K562 (cell line): ENCODE results near the gene LEO1. TPM values are rescaled to one million over a fixed set of nuclear protein-coding genes. Genes with fewer than 3 reads are reported as not detected.

Source experiments
- EZH2 ChIP-seq: IDR thresholded peaks from 2 replicates; pipeline ENCODE4 v1.6.1; 2012; ENCODE audit warnings: low read depth, mild to moderate bottlenecking, inconsistent platforms, low read length, borderline replicate concordance
- FIP1L1 ChIP-seq: fragments of 200-400 bp; formaldehyde crosslinking; IDR thresholded peaks from 2 replicates; pipeline ENCODE4 v1.6.1; 2018; ENCODE audit warnings: mild to moderate bottlenecking, low read depth, low read length; ENCODE audit not compliant: poor library complexity, severe bottlenecking
- FUS ChIP-seq: fragments of 200-400 bp; formaldehyde crosslinking; optimal IDR thresholded peaks from 2 replicates; pipeline ENCODE3; 2017; ENCODE audit warnings: low read depth, low read length
- GABPA ChIP-seq: fragments of 200-800 bp; sonication (Bioruptor generic); conservative IDR thresholded peaks from 2 replicates; pipeline ENCODE4 v1.6.1; 2016; ENCODE audit warnings: low read depth, missing genetic modification characterization, missing compliant biosample characterization
- HDGF ChIP-seq: fragments of 450-650 bp; IDR thresholded peaks from 2 replicates; pipeline ENCODE4 v1.6.1; 2016
- MTF1 ChIP-seq: fragments of 250-450 bp; sonication (Bioruptor Pico); IDR thresholded peaks from 2 replicates; pipeline ENCODE4 v1.9.0; 2021; ENCODE audit warnings: moderate library complexity, mild to moderate bottlenecking, inconsistent platforms, borderline replicate concordance
- NCOR1 ChIP-seq: fragments of 450-650 bp; IDR thresholded peaks from 2 replicates; pipeline ENCODE4 v1.6.1; 2016; ENCODE audit warnings: mild to moderate bottlenecking, moderate library complexity
- NFIC ChIP-seq: fragments of 450-650 bp; IDR thresholded peaks from 2 replicates; pipeline ENCODE4 v1.6.1; 2017; ENCODE audit warnings: mild to moderate bottlenecking, inconsistent platforms
- NONO ChIP-seq, 2 experiments: fragments of 200-400 bp in 1 of 2; fragments of 450-650 bp in 1 of 2; formaldehyde crosslinking in 1 of 2; IDR thresholded peaks; 2 replicates each; pipeline ENCODE4 v1.6.1; 2017; ENCODE audit warnings: low read depth in 2 of 2, mild to moderate bottlenecking in 2 of 2, moderate library complexity in 2 of 2, low read length in 1 of 2
- POLR2H ChIP-seq: IDR thresholded peaks from 2 replicates; pipeline ENCODE4 v1.6.1; 2016; ENCODE audit warnings: missing genetic modification characterization, low read depth, mild to moderate bottlenecking, control low read depth, missing compliant biosample characterization, moderate library complexity
- RBM14 ChIP-seq: fragments of 200-400 bp; formaldehyde crosslinking; IDR thresholded peaks from 2 replicates; pipeline ENCODE4 v1.6.1; 2018; ENCODE audit warnings: low read depth, mild to moderate bottlenecking, low read length, moderate library complexity, borderline replicate concordance; ENCODE audit not compliant: insufficient read depth
- RBM34 ChIP-seq: fragments of 200-400 bp; formaldehyde crosslinking; IDR thresholded peaks from 2 replicates; pipeline ENCODE4 v1.6.1; 2018; ENCODE audit warnings: low read length, borderline replicate concordance; ENCODE audit not compliant: insufficient read depth
- SAP30 ChIP-seq: fragments of 200-600 bp; sonication (generic); IDR thresholded peaks from 2 replicates; pipeline ENCODE4 v1.6.1; 2012; ENCODE audit warnings: borderline replicate concordance, low read depth, mild to moderate bottlenecking, moderate library complexity, low read length, control low read depth, inconsistent platforms; ENCODE audit not compliant: insufficient read depth, poor library complexity, severe bottlenecking
- SOX6 ChIP-seq: fragments of 450-650 bp; IDR thresholded peaks from 2 replicates; pipeline ENCODE4 v1.6.1; 2014; ENCODE audit warnings: mild to moderate bottlenecking
- TAF7 ChIP-seq: fragments of 450-650 bp; IDR thresholded peaks from 2 replicates; pipeline ENCODE4 v1.6.1; 2016; ENCODE audit warnings: missing genetic modification characterization, missing compliant biosample characterization
- TSHZ1 ChIP-seq: fragments of 250-450 bp; sonication (Bioruptor Pico); IDR thresholded peaks from 2 replicates; pipeline ENCODE4 v1.4.0; 2020; ENCODE audit warnings: mild to moderate bottlenecking, moderate library complexity
- XRCC5 ChIP-seq: fragments of 200-400 bp; formaldehyde crosslinking; IDR thresholded peaks from 2 replicates; pipeline ENCODE4 v1.6.1; 2017; ENCODE audit warnings: low read depth, mild to moderate bottlenecking, low read length
- ZBTB9 ChIP-seq: fragments of 450-650 bp; formaldehyde crosslinking; IDR thresholded peaks from 2 replicates; pipeline ENCODE4 v1.4.0; 2020; ENCODE audit warnings: mild to moderate bottlenecking, moderate library complexity
- ZC3H4 ChIP-seq: sonication (generic); formaldehyde crosslinking; IDR thresholded peaks from 2 replicates; pipeline ENCODE4 v1.9.0; 2021; ENCODE audit warnings: missing genetic modification reagents, borderline replicate concordance
- ZNF512 ChIP-seq: IDR thresholded peaks from 2 replicates; pipeline ENCODE4 v1.6.1; 2016; ENCODE audit warnings: missing genetic modification characterization, missing compliant biosample characterization
- ZNF696 ChIP-seq: fragments of 250-450 bp; sonication (Bioruptor Pico); conservative IDR thresholded peaks from 2 replicates; pipeline ENCODE4 v1.4.0; 2020; ENCODE audit warnings: mild to moderate bottlenecking, moderate library complexity
- ZNF766 ChIP-seq: fragments of 200-800 bp; sonication (Bioruptor generic); conservative IDR thresholded peaks from 2 replicates; pipeline ENCODE4 v1.6.1; 2016; ENCODE audit warnings: missing genetic modification characterization, missing compliant biosample characterization
- polyA plus RNA-seq, 8 experiments: library from polyadenylated mRNA; depleted of rRNA in 4 of 8; stranded (reverse) in 5 of 8; unstranded in 3 of 8; fragments of >200 nt; fragmentation: Nextera tagmentation in 2 of 8; fragmentation: Illumina TruSeq in 1 of 8; extraction: Ambion mirVana in 2 of 8; extraction: Trizol in 1 of 8; gene quantifications; 2 replicates each; pipeline versions ENCODE4 v1.2.1 to v1.2.3, GENCODE V29; 2011 to 2014; ENCODE audit warnings: inconsistent platforms in 1 of 8, missing spikeins in 1 of 8
- total RNA-seq, 7 experiments: library from RNA; depleted of rRNA in 6 of 7; stranded (reverse); fragments of >200 nt in 6 of 7; fragmentation: Illumina TruSeq in 2 of 7; extraction: Trizol in 2 of 7; gene quantifications; 2 replicates each; pipeline versions ENCODE4 v1.2.1 to v1.2.3, GENCODE V29; 2011 to 2021; ENCODE audit warnings: low replicate concordance in 1 of 7

LEO1 gene
- total and polyA plus RNA-seq, 9 of the 15 experiments (the other 6 are each of a cell fraction or from before 2014, with no cell fraction given): 8.4 to 48.3 (median 37.9) TPM

- TF ChIP-seq NONO (IDR thresholded peaks at IDR 0.05; ENCODE audit: low read depth in 2 of 2, low read length in 1 of 2): no peak
- TF ChIP-seq SOX6: peak; percentile 48; the same call in 1 of the 2 replicates
- TF ChIP-seq XRCC5: no peak
- no peak for TF ChIP-seq TSHZ1 (CRISPR knock-in tag)
- no peak for TF ChIP-seq ZC3H4 (CRISPR knock-in tag)
- peak; percentile 81 for TF ChIP-seq POLR2H (tag)
- TF ChIP-seq NFIC: peak; percentile 39; the same call in 1 of the 2 replicates
- peak; percentile 81 for TF ChIP-seq FIP1L1
- TF ChIP-seq ZNF696 (CRISPR knock-in tag): no peak
- TF ChIP-seq GABPA (tag): peak; percentile 78
- no peak for TF ChIP-seq NCOR1
- TF ChIP-seq RBM14: no peak
- no peak for TF ChIP-seq FUS
- TF ChIP-seq HDGF: no peak
- TF ChIP-seq RBM34: no peak
- TF ChIP-seq MTF1 (CRISPR knock-in tag): no peak
- TF ChIP-seq EZH2: no peak
- peak; percentile 81 for TF ChIP-seq TAF7 (tag)
- TF ChIP-seq ZNF766 (CRISPR knock-in tag): 0 out of 2 replicates have a peak, but pooled peaks have one; percentile 15
- TF ChIP-seq SAP30: peak; percentile 61
- TF ChIP-seq ZBTB9 (CRISPR knock-in tag): 0 out of 2 replicates have a peak, but pooled peaks have one; percentile 58
- no peak for TF ChIP-seq ZNF512 (tag)
Observed at GRCh38 chr15:51971375-51972133, at the start of gene LEO1 (continued).
